Raji (cell line): Measurements from ENCODE around the gene DCTN3.

Experiments
- POLR2A ChIP-seq: IDR thresholded peaks from 2 replicates; pipeline ENCODE4 v1.6.1; 2011; ENCODE audit warnings: low read depth, low read length, control low read depth; ENCODE audit not compliant: insufficient read depth

DCTN3 gene

GRCh38 chr9:34651876-34652601, 31.7 kb upstream of the DCTN3 start, which contains the start of gene IL11RA:
Gene IL11RA (plus strand): TSS chr9:34652185. CDS start chr9:34655218, 3,033 bp downstream.
- peak; percentile 37; the same call in 1 of the 2 replicates for TF ChIP-seq POLR2A

DNA sequence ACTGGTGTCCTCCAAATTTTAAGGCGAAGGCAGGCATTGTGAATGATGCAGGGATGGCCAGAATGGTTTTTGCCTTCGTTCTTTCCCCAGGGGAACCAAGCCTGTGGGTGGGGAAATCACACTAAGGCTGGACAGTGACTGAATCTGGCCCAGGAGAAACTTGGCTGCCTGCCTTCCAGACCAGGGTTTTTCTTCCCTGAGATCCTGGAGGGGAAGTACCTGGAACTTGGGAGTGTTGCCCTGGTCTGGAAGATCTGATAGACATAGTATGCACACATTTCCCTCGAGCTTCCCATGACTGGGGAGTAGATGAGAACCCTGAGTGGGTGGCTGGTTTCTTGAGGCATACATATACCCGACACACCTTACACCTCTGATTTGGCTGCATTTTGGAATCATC, 31.0 kb upstream of the DCTN3 start:
- TF ChIP-seq POLR2A = no peak

- TF ChIP-seq POLR2A = no peak
Observed at GRCh38 chr9:34650816-34651215, 30.5 kb upstream of the DCTN3 start.

- no peak for TF ChIP-seq POLR2A
Observed at GRCh38 chr9:34648673-34649072, 28.4 kb upstream of the DCTN3 start.

GRCh38 chr9:34647651-34648050, 27.4 kb upstream of the DCTN3 start:
- TF ChIP-seq POLR2A = no peak

DNA sequence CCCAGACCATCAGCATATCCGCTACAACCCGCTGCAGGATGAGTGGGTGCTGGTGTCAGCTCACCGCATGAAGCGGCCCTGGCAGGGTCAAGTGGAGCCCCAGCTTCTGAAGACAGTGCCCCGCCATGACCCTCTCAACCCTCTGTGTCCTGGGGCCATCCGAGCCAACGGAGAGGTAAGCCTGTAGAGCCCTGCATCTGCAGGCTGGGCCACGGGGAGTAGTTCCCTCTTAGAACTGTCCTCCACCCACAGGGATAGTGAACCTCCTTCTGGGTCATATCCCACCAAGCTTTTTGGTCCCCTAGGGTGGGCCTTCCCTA, 26.7 kb upstream of the DCTN3 start:
- no peak for TF ChIP-seq POLR2A

GRCh38 chr9:34646211-34647083, 26.2 kb upstream of the DCTN3 start, which contains the start of gene GALT:
Gene GALT (plus strand): TSS chr9:34646675. CDS start chr9:34646705, 30 bp downstream.
- TF ChIP-seq POLR2A = peak; percentile 95

GRCh38 chr9:34644766-34645314, 24.5 kb upstream of the DCTN3 start:
- no peak for TF ChIP-seq POLR2A

- no peak for TF ChIP-seq POLR2A
Observed at GRCh38 chr9:34642679-34643078, 22.4 kb upstream of the DCTN3 start.

- no peak for TF ChIP-seq POLR2A
Observed at GRCh38 chr9:34638138-34638445, 17.8 kb upstream of the DCTN3 start.

- peak; percentile 91 for TF ChIP-seq POLR2A
Observed at GRCh38 chr9:34637356-34638137, 17.3 kb upstream of the DCTN3 start, which contains the start of gene SIGMAR1. Gene SIGMAR1 (minus strand): TSS chr9:34637787. CDS start chr9:34637697, 90 bp downstream.

DNA sequence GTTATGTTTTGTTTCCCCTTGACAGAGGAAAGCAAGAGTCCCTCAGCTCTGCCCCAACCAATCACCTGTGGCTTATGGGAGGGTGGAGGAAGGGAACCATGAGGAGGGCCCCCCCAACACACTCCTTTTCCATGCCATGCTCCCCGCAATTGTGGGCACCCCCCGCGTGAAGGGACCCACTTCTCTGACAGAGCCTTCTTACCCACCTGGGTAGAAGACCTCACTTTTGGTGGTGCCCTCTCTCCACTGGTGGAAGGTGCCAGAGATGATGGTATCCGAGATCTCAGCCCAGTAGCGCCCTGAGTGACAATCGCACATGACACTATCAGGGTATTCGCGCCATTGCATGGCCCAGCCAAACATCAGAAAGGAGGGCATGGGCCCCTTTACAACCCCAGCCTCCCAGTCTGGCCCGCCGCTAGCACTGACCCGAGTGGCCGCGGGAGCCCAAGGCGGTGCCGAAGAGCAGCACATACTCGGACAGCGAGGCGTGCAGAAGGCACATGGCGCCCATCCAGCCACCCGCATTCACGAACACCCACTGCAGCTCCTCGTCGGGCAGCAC, 16.6 kb upstream of the DCTN3 start:
- TF ChIP-seq POLR2A = no peak

GRCh38 chr9:34635556-34635955, 15.3 kb upstream of the DCTN3 start:
- TF ChIP-seq POLR2A = no peak

- TF ChIP-seq POLR2A = no peak
Observed at GRCh38 chr9:34634551-34635248, 14.4 kb upstream of the DCTN3 start.

- TF ChIP-seq POLR2A = peak; percentile 50
Observed at GRCh38 chr9:34633851-34634550, 13.7 kb upstream of the DCTN3 start.
